ENCODE results near the gene AMOTL1. TPM values are rescaled to one million over a fixed set of nuclear protein-coding genes. Genes with fewer than 3 reads are reported as not detected.

Gene AMOTL1
- total RNA-seq, 1 donor from 2014 or later = 35.9 TPM

- Mint-ChIP-seq H3K36me3 (ENCODE audit: low read depth, unreplicated experiment) (no peaks in the 10 kb centered on the region), H3K4me3 (ENCODE audit: unreplicated experiment) (no peak overlapping the region), H3K9me3 (ENCODE audit: unreplicated experiment) (no peaks in the 10 kb centered on the region), H3K27ac (ENCODE audit: unreplicated experiment) (no peak overlapping the region), H3K27me3 (ENCODE audit: unreplicated experiment) (no peaks in the 10 kb centered on the region), H3K4me1 (ENCODE audit: unreplicated experiment) (peaks cover 19% of the 10 kb centered on the region)
- no peak for TF ChIP-seq CTCF (IDR thresholded peaks at IDR 0.05; ENCODE audit: unreplicated experiment)
- no peak for DNase-seq (ENCODE audit: low spot score)
Observed at GRCh38 chr11:94792451-94792850, 24.3 kb downstream of the AMOTL1 start.

GRCh38 chr11:94793002-94793401, 24.8 kb downstream of the AMOTL1 start:
- no peak for DNase-seq (ENCODE audit: low spot score)

GRCh38 chr11:94793822-94794221, 25.7 kb downstream of the AMOTL1 start:
- no peak for DNase-seq (ENCODE audit: low spot score)
- Mint-ChIP-seq H3K27ac (ENCODE audit: unreplicated experiment) (no peak overlapping the region), H3K9me3 (ENCODE audit: unreplicated experiment) (no peaks in the 10 kb centered on the region), H3K36me3 (ENCODE audit: low read depth, unreplicated experiment) (no peaks in the 10 kb centered on the region), H3K4me1 (ENCODE audit: unreplicated experiment) (peaks cover 19% of the 10 kb centered on the region), H3K4me3 (ENCODE audit: unreplicated experiment) (no peak overlapping the region), H3K27me3 (ENCODE audit: unreplicated experiment) (no peaks in the 10 kb centered on the region)
- TF ChIP-seq CTCF (IDR thresholded peaks at IDR 0.05; ENCODE audit: unreplicated experiment) = no peak

More at GRCh38 chr11:94793002-94793401, 24.8 kb downstream of the AMOTL1 start:
- Mint-ChIP-seq H3K27me3 (ENCODE audit: unreplicated experiment) (no peaks in the 10 kb centered on the region), H3K27ac (ENCODE audit: unreplicated experiment) (no peak overlapping the region), H3K9me3 (ENCODE audit: unreplicated experiment) (no peaks in the 10 kb centered on the region), H3K36me3 (ENCODE audit: low read depth, unreplicated experiment) (no peaks in the 10 kb centered on the region), H3K4me1 (ENCODE audit: unreplicated experiment) (peaks cover 19% of the 10 kb centered on the region), H3K4me3 (ENCODE audit: unreplicated experiment) (peak overlapping the region; percentile 64)
- TF ChIP-seq CTCF (IDR thresholded peaks at IDR 0.05; ENCODE audit: unreplicated experiment) = no peak

DNA sequence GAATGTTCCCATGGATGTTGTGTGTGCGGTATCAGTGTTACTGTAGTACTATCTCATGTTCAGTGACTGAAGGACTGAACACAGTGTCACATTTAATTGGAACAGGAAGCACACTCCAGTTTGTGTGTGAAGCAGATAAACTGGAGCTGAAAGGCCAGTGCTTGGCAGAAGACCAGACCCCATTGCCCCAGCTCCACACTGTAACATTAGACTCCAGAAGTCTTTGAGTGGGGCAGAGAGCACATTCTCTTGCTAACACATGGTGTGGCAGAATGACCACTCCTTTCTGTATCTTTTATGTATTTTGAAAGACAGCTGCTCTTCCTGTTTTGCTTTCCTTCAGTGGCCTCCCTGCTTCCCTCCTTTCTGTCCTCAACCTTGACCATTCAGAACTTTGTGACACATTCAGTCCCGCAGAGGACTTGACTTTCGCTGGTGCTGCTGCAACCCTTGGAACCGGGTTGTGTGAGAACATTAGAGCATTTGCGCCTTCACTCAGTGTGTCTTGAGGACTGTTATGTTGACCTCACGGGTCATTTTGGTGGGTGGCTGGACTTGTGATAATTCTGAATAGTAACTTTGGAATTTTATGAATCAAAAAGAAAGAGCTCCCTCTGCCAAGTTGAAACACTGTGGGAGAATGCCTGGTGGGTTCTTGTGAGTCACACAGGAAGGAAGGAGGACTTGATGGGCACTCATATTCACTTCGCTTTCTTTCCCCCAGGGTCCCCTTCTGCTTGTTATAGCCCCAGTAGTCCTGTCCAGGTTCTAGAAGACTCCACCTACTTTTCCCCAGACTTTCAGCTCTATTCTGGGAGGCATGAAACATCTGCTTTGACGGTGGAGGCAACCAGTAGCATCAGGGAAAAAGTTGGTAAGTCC, 26.4 kb downstream of the AMOTL1 start:
- peaks cover 19% of the 10 kb centered on the region for H3K4me1 Mint-ChIP-seq (ENCODE audit: unreplicated experiment)
- no peak overlapping the region for H3K4me3 Mint-ChIP-seq (ENCODE audit: unreplicated experiment)
- H3K27me3 Mint-ChIP-seq (ENCODE audit: unreplicated experiment) = peaks cover 1% of the 10 kb centered on the region
- peak overlapping the region; percentile 50 for H3K27ac Mint-ChIP-seq (ENCODE audit: unreplicated experiment)
- no peak for TF ChIP-seq CTCF (IDR thresholded peaks at IDR 0.05; ENCODE audit: unreplicated experiment)
- H3K36me3 Mint-ChIP-seq (ENCODE audit: low read depth, unreplicated experiment) = no peaks in the 10 kb centered on the region
- no peak for DNase-seq (ENCODE audit: low spot score)
- H3K9me3 Mint-ChIP-seq (ENCODE audit: unreplicated experiment) = no peaks in the 10 kb centered on the region

GRCh38 chr11:94795476-94796189, 27.5 kb downstream of the AMOTL1 start:
- Mint-ChIP-seq H3K36me3 (ENCODE audit: low read depth, unreplicated experiment) (peaks cover 6% of the 10 kb centered on the region), H3K4me1 (ENCODE audit: unreplicated experiment) (peaks cover 19% of the 10 kb centered on the region), H3K27me3 (ENCODE audit: unreplicated experiment) (peaks cover 2% of the 10 kb centered on the region), H3K9me3 (ENCODE audit: unreplicated experiment) (no peaks in the 10 kb centered on the region), H3K27ac (ENCODE audit: unreplicated experiment) (no peak overlapping the region), H3K4me3 (ENCODE audit: unreplicated experiment) (no peak overlapping the region)
- no peak for TF ChIP-seq CTCF (IDR thresholded peaks at IDR 0.05; ENCODE audit: unreplicated experiment)
- no peak for DNase-seq (ENCODE audit: low spot score)
